GM12891 (cell line): ENCODE measurements around the gene APCDD1.

Experiments
- DNase-seq: peaks from one replicate; pipeline ENCODE4 v3.0.0; 2011; ENCODE audit warnings: low spot score; ENCODE audit not compliant: insufficient read length
- FAIRE-seq: peaks from 2 replicates; lab custom pipeline; 2011; peaks lifted over from hg19 to GRCh38; lab: Jason Lieb, UNC
- PAX5 ChIP-seq: IDR thresholded peaks from 2 replicates; pipeline ENCODE4 v1.6.1; 2011; ENCODE audit warnings: low read length, moderate library complexity, mild to moderate bottlenecking; ENCODE audit not compliant: insufficient read depth, severe bottlenecking
- POLR2A ChIP-seq: IDR thresholded peaks from 2 replicates; pipeline ENCODE4 v1.6.1; 2011; ENCODE audit warnings: low read depth, low read length, control low read depth
- POLR2AphosphoS5 ChIP-seq: IDR thresholded peaks from 2 replicates; pipeline ENCODE4 v1.6.1; 2011; ENCODE audit warnings: low read depth, low read length, control low read depth
- POU2F2 ChIP-seq: IDR thresholded peaks from 2 replicates; pipeline ENCODE4 v1.6.1; 2011; ENCODE audit warnings: low read depth, mild to moderate bottlenecking, control low read depth, low read length, moderate library complexity
- SPI1 ChIP-seq: IDR thresholded peaks from 2 replicates; pipeline ENCODE4 v1.6.1; 2011; ENCODE audit warnings: low read depth, low read length, control low read depth
- TAF1 ChIP-seq: IDR thresholded peaks from 2 replicates; pipeline ENCODE4 v1.6.1; 2011; ENCODE audit warnings: low read depth, low read length, control low read depth

The APCDD1 gene

DNA sequence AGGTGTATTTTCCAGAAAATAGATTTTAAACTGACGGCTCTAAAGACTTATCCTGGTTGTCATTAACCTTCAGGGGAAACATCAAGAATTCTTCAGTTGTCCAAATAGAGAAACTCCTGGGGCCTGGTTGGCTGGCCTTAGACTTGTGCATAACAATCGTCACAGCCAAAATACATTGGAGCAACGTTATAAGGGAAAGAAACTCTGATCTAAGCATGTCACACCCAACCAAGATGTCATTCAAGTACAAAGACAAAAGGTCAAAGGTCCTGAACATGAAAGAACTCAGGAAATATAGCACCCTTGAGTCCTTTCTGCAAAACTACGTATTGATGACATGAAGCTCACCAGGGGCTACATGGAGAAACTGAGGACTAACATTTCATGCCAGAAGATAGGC, 23.8 kb upstream of the APCDD1 start:
- FAIRE-seq = no peak
- TF ChIP-seq POLR2A (no peak), POU2F2 (no peak), SPI1 (no peak), PAX5 (no peak), POLR2AphosphoS5 (no peak), TAF1 (no peak)
- no peak for DNase-seq

DNA sequence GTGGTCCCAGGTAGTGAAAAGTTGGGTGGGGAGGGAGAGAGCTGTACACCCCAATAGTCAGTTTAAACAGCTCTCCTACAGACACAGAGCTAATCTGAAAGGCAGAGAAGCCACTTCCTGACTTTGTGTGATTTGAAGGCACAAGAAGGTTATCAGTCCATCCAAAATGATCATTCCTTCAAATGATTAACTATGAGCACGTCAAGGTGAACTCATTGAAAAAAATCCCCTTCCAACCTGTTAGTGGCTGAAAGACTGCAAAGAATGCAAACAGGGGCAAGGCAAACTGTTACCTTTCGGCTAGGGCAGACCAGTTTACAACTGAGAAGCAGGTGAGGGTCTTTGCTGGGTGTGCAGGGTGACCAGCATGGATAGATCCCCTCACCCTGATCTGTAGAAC, 22.8 kb upstream of the APCDD1 start:
- no peak for FAIRE-seq
- no peak for DNase-seq
- TF ChIP-seq POU2F2 (no peak), POLR2AphosphoS5 (no peak), SPI1 (no peak), POLR2A (no peak), TAF1 (no peak), PAX5 (no peak)

DNA sequence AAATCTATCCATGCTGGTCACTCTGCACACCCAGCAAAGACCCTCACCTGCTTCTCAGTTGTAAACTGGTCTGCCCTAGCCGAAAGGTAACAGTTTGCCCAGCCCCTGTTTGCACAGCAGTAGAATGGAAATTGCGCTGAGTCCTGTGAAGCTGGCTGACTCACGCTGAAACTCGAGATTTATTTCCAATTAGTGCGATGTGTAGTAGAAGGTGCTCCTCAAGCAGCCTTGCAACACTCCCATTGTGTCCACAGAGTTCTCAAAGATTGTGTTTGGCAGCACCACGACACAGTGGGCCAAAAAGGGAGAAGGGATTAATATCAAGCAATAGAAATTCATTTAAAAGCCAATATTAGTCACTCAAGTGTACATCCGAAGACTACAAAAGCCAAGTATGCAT, 21.7 kb upstream of the APCDD1 start:
- TF ChIP-seq POLR2A (no peak), SPI1 (no peak), POLR2AphosphoS5 (no peak), POU2F2 (no peak), TAF1 (no peak), PAX5 (no peak)
- FAIRE-seq (no peak), DNase-seq (no peak)

DNA sequence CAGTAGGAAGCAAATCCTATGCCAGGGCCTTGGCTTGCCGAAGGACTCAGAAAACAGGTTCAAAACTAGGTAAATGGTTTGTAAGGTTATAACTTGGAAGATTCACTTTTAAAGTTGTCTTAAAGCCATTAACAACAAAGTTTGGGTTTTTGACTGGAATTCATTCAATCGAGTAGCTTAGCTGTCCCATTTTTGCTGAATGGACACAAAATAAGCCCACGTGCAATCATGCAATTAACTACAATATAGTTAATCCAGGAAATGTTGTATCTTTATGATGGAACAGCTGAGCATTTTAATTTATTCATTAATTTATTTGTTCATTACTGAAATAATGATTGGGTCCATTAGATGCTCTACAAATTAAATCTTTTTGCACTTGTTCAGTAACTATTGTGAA, 18.3 kb upstream of the APCDD1 start:
- no peak for DNase-seq
- no peak for TF ChIP-seq POLR2A
- no peak for TF ChIP-seq POLR2AphosphoS5
- no peak for TF ChIP-seq SPI1
- no peak for TF ChIP-seq TAF1
- TF ChIP-seq PAX5 = no peak
- TF ChIP-seq POU2F2 = no peak

DNA sequence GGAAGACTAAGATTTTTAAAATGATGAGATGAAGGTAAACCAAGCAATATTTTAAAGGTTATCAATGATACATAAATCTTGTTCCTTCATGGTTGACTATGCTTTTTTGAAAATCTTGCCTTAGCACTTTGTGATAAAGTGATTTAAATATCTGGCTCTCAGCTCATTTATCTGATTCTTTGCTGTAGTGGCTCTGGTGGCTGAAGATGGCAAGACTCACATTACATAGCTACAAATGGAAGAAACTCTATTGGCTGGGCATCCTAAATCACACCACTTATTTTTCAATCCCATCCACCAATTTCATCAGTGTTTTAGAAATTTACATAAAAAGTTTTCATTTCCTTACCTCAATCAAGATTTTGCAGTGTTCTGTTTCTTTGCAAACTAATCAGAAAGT, 16.6 kb upstream of the APCDD1 start:
- DNase-seq (no peak), FAIRE-seq (no peak)
- TF ChIP-seq PAX5 = no peak
- TF ChIP-seq POLR2A = no peak
- no peak for TF ChIP-seq POU2F2
- no peak for TF ChIP-seq SPI1
- no peak for TF ChIP-seq POLR2AphosphoS5
- no peak for TF ChIP-seq TAF1

More for the DNA sequence above, 18.3 kb upstream of the APCDD1 start:
- FAIRE-seq = no peak

DNA sequence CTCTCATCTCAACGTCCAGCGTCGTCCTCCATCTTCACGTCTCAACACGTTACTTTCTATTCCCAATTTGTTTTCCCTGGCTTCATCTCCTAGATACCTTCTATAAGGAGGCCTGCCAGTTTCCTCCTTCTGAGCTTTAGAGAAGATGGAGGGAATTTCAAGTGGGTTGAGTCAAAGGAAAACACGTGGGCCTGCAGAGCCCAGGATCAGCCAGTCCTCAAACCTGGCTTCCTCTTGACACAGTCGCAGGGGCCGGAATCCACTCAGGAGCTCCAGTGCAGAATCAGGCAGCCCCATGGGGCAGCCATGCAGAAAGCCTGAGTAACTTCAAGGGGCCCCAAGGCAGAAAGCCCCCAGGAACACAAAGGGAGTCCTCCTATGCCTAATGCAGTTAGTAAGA, 14.5 kb upstream of the APCDD1 start:
- DNase-seq (no peak), FAIRE-seq (no peak)

DNA sequence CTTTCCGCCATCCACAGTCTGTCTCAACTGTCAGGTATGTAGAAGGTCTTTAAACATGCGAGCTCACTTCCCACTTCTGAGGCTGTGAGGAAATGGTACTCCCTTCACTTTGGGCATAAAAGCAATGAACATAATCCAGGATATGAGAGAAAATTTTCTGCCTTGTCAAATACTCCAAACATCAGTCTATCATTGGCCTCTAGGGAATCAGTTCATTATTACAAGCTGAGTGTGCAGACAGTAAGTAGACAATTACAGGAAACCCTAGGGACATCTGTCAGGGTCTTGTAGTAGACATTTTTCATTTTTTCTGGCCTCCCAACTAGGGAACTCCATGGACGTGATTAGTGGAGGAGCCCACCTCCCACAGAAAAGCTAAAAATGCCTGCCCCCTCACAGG, 13.6 kb upstream of the APCDD1 start:
- DNase-seq = no peak
- no peak for TF ChIP-seq POLR2A
- TF ChIP-seq PAX5 = no peak
- TF ChIP-seq TAF1 = no peak
- no peak for TF ChIP-seq SPI1
- no peak for FAIRE-seq

More for the DNA sequence above, 14.5 kb upstream of the APCDD1 start:
- no peak for TF ChIP-seq PAX5
- no peak for TF ChIP-seq TAF1
- TF ChIP-seq POLR2AphosphoS5 = no peak

DNA sequence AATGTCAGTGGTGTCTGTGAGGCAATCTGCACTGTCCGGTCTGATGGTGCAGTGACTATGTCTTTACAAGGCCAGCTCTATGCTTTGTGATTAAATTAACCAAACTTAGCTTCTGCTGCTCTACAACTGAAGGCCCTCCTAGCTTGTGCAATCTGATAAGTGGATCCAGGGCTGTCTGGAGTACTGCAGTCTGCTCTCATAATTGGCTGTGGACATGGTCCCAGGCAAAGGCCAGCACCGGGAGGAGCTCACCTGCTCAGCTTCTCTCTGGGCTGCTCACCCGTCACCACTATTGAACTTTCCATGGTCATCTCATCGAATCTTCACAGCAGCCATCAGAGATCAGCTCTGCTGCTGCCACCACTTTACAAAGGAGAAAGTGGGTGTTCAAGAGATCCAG, 13.0 kb upstream of the APCDD1 start:
- FAIRE-seq (no peak), DNase-seq (no peak)
- TF ChIP-seq POU2F2 (no peak), POLR2AphosphoS5 (no peak), POLR2A (no peak), TAF1 (no peak), PAX5 (no peak), SPI1 (no peak)

DNA sequence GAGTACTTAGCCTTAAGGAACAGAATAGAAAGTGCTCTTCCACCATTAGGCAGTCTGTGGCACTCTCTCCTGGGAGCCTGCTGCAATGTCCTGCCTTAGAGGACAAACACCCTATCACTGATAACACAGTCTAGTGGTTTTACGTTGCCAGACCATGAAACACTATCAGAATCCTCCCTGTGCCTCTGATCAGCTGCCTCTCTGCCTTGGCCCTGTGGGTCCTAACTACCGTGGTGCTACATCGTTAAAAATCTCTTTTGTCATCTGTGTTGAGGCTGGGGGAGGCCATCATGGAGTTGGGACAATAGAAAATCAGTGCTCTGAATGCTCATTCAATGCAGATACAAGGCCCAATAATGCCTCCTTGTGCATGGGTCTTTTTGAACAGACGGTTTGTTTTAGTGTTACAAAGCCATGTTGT, 11.9 kb upstream of the APCDD1 start:
- DNase-seq (no peak), FAIRE-seq (no peak)
- no peak for TF ChIP-seq PAX5
- no peak for TF ChIP-seq POU2F2
- no peak for TF ChIP-seq POLR2A
- no peak for TF ChIP-seq POLR2AphosphoS5
- TF ChIP-seq SPI1 = no peak
- TF ChIP-seq TAF1 = no peak

DNA sequence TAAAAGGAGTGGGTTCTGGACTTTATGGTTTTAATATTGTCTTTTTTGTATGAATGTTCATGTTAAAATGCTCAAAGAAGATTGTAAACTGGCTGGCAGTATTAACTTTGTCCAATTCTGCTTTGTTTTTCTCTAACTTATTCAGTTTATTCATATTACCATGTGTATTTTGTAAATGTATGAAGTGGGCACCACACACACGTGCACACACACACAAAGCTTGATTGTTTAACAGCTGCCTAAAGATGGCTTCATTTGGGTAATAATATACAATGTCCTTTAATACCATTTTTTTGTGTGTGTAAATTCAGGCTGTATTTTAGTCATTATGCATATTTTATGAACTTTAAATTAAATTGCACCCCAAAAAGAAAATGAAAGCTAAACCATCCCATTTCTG, 11.4 kb upstream of the APCDD1 start:
- no peak for DNase-seq
- TF ChIP-seq POLR2A = no peak
- no peak for TF ChIP-seq TAF1
- TF ChIP-seq POU2F2 = no peak
- no peak for TF ChIP-seq PAX5
- TF ChIP-seq SPI1 = no peak
- TF ChIP-seq POLR2AphosphoS5 = no peak
- no peak for FAIRE-seq
